WTC11 (cell line): ENCODE measurements around the gene AFF2. TPM values are rescaled to one million over a fixed set of nuclear protein-coding genes. Genes with fewer than 3 reads are reported as not detected.

ENCODE experiments used
- ATAC-seq: fragments of 200-7000 bp; cut with Tn5 transposase; 2 replicates; pipeline ENCODE4 v1.10.0; 2021; ENCODE audit warnings: mild to moderate bottlenecking, moderate library complexity
- CTCF ChIA-PET: fragments of 300-600 bp; sonication (Branson Sonifier 250); formaldehyde crosslinking; loops from one replicate; lab custom pipeline; 2021; ENCODE audit warnings: antibody characterized with exemption; lab: Charles Lee
- POLR2A ChIA-PET: fragments of 350-600 bp; sonication (Branson Sonifier 250); formaldehyde crosslinking; loops from one replicate; lab custom pipeline; 2021; ENCODE audit warnings: antibody characterized with exemption; lab: Charles Lee
- DNase-seq: peaks from one replicate; pipeline ENCODE4 v3.0.0; 2021; ENCODE audit warnings: low spot score
- H3K27ac Mint-ChIP-seq: 2 replicates; pipeline ENCODE4 v1.8.0; 2021; ENCODE audit warnings: mixed read lengths
- H3K27me3 Mint-ChIP-seq: 2 replicates; pipeline ENCODE4 v1.8.0; 2021; ENCODE audit warnings: low read depth, mild to moderate bottlenecking, moderate library complexity, mixed read lengths
- H3K36me3 Mint-ChIP-seq: 2 replicates; pipeline ENCODE4 v1.8.0; 2021; ENCODE audit warnings: mixed read lengths
- H3K4me1 Mint-ChIP-seq: 2 replicates; pipeline ENCODE4 v1.8.0; 2022; ENCODE audit warnings: mixed read lengths
- H3K4me3 Mint-ChIP-seq: 2 replicates; pipeline ENCODE4 v1.8.0; 2021; ENCODE audit warnings: mild to moderate bottlenecking, moderate library complexity, mixed read lengths
- H3K9me3 Mint-ChIP-seq: 2 replicates; pipeline ENCODE4 v1.8.0; 2021; ENCODE audit warnings: mixed read lengths
- FOXK1 ChIP-seq: sonication (generic); formaldehyde crosslinking; IDR thresholded peaks from 2 replicates; pipeline ENCODE4 v1.8.0; 2022; ENCODE audit warnings: mild to moderate bottlenecking, moderate library complexity, missing genetic modification reagents
- MYBL2 ChIP-seq: sonication (generic); formaldehyde crosslinking; IDR thresholded peaks from 2 replicates; pipeline ENCODE4 v1.8.1; 2023; ENCODE audit warnings: mild to moderate bottlenecking, moderate library complexity, missing genetic modification reagents
- NFATC4 ChIP-seq: fragments of 250-450 bp; sonication (Bioruptor Pico); IDR thresholded peaks from 2 replicates; pipeline ENCODE4 v1.9.0; 2021; ENCODE audit warnings: mild to moderate bottlenecking
- NR3C1 ChIP-seq: sonication (generic); formaldehyde crosslinking; conservative IDR thresholded peaks from 2 replicates; pipeline ENCODE4 v1.8.1; 2023; ENCODE audit warnings: low read depth, mild to moderate bottlenecking, missing genetic modification reagents
- PREB ChIP-seq: sonication (generic); formaldehyde crosslinking; IDR thresholded peaks from 2 replicates; pipeline ENCODE4 v1.8.1; 2022; ENCODE audit warnings: mild to moderate bottlenecking, missing genetic modification reagents, moderate library complexity, borderline replicate concordance
- SMAD3 ChIP-seq: sonication (generic); formaldehyde crosslinking; IDR thresholded peaks from 2 replicates; pipeline ENCODE4 v1.8.0; 2022; ENCODE audit warnings: missing genetic modification reagents, mild to moderate bottlenecking, borderline replicate concordance
- ZNF532 ChIP-seq: fragments of 250-450 bp; sonication (Bioruptor Pico); IDR thresholded peaks from 2 replicates; pipeline ENCODE4 v1.9.0; 2021; ENCODE audit warnings: mild to moderate bottlenecking, borderline replicate concordance
- total RNA-seq: library from RNA; stranded (reverse); gene quantifications from 3 replicates; pipeline ENCODE4 v1.2.3, GENCODE V29; 2021
- TF ChIP-seq, protein P1 (sequence below): fragments of 250-450 bp; sonication (Bioruptor Pico); IDR thresholded peaks from 2 replicates; pipeline ENCODE4 v2.1.2; 2022; ENCODE audit warnings: mild to moderate bottlenecking, moderate library complexity
- TF ChIP-seq, protein P2 (sequence below): sonication (generic); formaldehyde crosslinking; IDR thresholded peaks from 2 replicates; pipeline ENCODE4 v1.8.1; 2023; ENCODE audit warnings: mild to moderate bottlenecking, missing genetic modification reagents
- TF ChIP-seq, protein P3 (sequence below): sonication (generic); formaldehyde crosslinking; IDR thresholded peaks from 2 replicates; pipeline ENCODE4 v1.8.0; 2022; ENCODE audit warnings: mild to moderate bottlenecking, missing genetic modification reagents

The AFF2 gene
- total RNA-seq, 1 experiment from 2014 or later: 7.6 TPM

DNA sequence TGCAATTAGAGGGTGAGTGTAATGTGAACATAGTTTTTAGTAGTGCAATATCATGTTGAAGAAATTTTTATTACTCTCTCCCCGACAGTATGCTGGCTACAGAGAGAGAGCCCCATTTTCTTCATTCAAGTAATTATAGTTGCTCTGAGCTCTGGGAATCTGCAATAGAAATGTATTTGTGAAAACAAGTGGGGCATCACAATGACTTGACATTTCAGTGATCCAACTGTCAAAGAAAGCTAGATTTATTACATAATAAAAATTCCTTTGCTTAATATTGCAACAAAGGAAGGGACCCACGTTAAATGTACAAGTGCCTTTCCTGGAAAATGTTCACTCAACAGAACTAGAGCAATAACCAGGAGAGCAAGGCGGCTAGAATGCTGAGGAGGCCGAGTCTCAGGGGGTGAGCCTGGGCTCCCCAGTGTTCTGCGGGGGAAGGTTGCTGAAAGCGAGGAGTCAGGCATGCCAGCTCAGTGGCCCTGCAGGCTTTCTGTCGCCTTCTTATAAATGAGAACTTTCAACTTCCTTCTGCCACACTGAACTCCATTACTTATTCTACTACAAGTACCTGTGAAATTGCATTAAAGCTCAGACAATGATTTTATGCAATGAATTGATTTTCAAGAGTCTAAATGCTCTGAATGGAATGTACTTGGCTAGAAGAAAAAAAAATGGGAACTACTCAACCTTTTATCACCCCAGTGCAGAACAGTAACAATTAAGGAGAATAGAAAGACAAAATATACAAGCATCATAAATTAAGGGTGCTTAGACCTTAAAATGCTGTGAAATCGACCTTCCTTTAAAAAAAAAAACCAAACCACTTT, 476.4 kb downstream of the AFF2 start:
- ATAC-seq: no peak
- H3K36me3 Mint-ChIP-seq: no peaks in the 10 kb centered on the region
- H3K4me3 Mint-ChIP-seq: no peak overlapping the region
- ChIA-PET CTCF (no interaction called here), POLR2A (no interaction called here)
- H3K9me3 Mint-ChIP-seq: no peaks in the 10 kb centered on the region
- H3K4me1 Mint-ChIP-seq: no peaks in the 10 kb centered on the region
- no peak overlapping the region for H3K27ac Mint-ChIP-seq
- H3K27me3 Mint-ChIP-seq: no peaks in the 10 kb centered on the region
- no peak for TF ChIP-seq PREB (CRISPR knock-in tag)
- no peak for DNase-seq

- CTCF ChIA-PET: no interaction called here
- DNase-seq (no peak), ATAC-seq (no peak)
- POLR2A ChIA-PET: no interaction called here
- Mint-ChIP-seq H3K36me3 (no peaks in the 10 kb centered on the region), H3K4me3 (no peak overlapping the region), H3K27ac (no peak overlapping the region), H3K9me3 (no peaks in the 10 kb centered on the region), H3K27me3 (no peaks in the 10 kb centered on the region), H3K4me1 (no peaks in the 10 kb centered on the region)
- TF ChIP-seq, protein P1, sequence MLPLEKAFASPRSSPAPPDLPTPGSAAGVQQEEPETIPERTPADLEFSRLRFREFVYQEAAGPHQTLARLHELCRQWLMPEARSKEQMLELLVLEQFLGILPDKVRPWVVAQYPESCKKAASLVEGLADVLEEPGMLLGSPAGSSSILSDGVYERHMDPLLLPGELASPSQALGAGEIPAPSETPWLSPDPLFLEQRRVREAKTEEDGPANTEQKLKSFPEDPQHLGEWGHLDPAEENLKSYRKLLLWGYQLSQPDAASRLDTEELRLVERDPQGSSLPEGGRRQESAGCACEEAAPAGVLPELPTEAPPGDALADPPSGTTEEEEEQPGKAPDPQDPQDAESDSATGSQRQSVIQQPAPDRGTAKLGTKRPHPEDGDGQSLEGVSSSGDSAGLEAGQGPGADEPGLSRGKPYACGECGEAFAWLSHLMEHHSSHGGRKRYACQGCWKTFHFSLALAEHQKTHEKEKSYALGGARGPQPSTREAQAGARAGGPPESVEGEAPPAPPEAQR (CRISPR knock-in tag): no peak
- TF ChIP-seq, protein P2, sequence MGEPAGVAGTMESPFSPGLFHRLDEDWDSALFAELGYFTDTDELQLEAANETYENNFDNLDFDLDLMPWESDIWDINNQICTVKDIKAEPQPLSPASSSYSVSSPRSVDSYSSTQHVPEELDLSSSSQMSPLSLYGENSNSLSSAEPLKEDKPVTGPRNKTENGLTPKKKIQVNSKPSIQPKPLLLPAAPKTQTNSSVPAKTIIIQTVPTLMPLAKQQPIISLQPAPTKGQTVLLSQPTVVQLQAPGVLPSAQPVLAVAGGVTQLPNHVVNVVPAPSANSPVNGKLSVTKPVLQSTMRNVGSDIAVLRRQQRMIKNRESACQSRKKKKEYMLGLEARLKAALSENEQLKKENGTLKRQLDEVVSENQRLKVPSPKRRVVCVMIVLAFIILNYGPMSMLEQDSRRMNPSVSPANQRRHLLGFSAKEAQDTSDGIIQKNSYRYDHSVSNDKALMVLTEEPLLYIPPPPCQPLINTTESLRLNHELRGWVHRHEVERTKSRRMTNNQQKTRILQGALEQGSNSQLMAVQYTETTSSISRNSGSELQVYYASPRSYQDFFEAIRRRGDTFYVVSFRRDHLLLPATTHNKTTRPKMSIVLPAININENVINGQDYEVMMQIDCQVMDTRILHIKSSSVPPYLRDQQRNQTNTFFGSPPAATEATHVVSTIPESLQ (CRISPR knock-in tag): no peak
- TF ChIP-seq NFATC4 (no peak), NR3C1 (CRISPR knock-in tag) (no peak), SMAD3 (CRISPR knock-in tag) (no peak), MYBL2 (CRISPR knock-in tag) (no peak), PREB (CRISPR knock-in tag) (no peak), FOXK1 (CRISPR knock-in tag) (no peak), ZNF532 (no peak)
- TF ChIP-seq, protein P3, sequence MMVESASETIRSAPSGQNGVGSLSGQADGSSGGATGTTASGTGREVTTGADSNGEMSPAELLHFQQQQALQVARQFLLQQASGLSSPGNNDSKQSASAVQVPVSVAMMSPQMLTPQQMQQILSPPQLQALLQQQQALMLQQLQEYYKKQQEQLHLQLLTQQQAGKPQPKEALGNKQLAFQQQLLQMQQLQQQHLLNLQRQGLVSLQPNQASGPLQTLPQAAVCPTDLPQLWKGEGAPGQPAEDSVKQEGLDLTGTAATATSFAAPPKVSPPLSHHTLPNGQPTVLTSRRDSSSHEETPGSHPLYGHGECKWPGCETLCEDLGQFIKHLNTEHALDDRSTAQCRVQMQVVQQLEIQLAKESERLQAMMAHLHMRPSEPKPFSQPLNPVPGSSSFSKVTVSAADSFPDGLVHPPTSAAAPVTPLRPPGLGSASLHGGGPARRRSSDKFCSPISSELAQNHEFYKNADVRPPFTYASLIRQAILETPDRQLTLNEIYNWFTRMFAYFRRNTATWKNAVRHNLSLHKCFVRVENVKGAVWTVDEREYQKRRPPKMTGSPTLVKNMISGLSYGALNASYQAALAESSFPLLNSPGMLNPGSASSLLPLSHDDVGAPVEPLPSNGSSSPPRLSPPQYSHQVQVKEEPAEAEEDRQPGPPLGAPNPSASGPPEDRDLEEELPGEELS: no peak
- TF ChIP-seq, all 79 proteins: peak for 0
These were observed 479.4 kb downstream of the AFF2 start for GRCh38 chrX:148979786-148980185.
